Stimulated activated CD4-positive, alpha-beta T cell treated with anti-CD3 and anti-CD28 coated beads, Interleukin-4, amount 100 ng/mL, for 1 hour (primary cell): ENCODE data around the gene PSTPIP2.
"Not testable (repeated sequence)": the region's sequence is repeated elsewhere in the genome, so short reads cannot be mapped to it uniquely, and the experiment has no call there.

Experiments used
- DNase-seq: peaks from one replicate; pipeline ENCODE4 v3.0.0-alpha.2; 2020

Gene PSTPIP2

DNA sequence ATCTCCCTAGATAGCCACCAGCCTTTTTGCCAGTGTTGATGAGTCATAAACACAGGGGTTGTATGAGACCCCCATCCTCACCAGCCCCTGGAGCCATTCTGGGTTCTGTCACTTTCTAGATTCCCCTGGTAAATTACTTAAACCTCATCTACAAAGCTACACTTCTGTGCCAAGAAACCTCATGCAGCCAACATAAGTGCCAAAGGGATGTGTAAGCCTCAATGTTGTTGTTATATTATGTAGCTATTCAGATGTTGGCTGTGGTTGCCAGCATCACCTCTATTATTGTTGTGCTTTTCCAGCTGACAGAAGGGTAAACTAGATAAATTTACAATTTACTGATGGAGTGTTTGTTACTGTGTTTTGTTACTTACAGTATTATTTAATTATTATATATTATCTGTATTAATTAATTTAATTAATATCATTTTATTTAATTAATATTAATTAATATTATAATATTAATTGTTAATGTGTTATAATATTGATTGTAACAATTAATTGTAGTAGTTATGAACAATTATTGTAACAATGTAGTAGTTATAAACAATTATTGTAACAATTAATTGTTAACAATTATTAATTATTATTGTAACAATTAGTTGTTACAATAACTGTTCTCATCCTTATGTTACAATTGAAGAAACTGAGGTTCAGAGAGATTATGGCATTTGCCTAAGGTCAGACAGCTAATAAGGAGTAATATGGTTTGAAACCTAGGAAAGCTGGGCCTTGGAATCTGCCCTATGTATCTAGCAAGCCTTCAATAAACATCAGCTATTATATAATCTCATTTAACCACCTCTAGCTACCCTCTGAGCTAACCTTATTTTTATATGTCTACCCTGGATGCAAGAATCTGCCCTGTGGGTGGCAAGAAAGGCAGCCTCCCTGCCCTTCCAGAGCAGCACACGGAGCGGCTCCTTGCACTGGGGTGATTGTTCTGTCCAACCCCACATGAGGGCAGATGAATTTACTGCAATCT lies 36.1 kb downstream of the PSTPIP2 start:
- no peak for DNase-seq

GRCh38 chr18:46034230-46034629 lies 37.8 kb downstream of the PSTPIP2 start:
- DNase-seq, result no peak

DNA sequence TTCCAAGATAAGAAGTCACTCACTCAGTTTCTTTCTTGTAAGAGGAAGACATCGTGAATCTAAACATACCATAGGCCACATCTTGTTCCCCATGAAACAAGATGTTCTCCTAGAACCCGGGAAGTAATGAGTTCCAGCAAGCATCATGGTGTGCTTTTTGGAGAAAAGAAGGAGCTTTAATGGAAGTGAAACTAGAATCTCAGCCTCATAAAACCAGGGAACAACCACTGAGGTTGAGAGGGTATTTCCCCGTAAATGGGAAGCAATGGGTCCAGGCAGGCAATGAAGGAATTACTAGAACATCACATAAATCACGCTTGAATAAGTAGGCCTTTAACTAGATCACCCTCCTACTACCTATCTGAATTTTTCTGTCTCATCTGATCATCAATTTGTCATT lies 40.3 kb downstream of the PSTPIP2 start:
- DNase-seq, result no peak

GRCh38 chr18:46028536-46028891 lies 43.5 kb downstream of the PSTPIP2 start:
- DNase-seq, result no peak

DNA sequence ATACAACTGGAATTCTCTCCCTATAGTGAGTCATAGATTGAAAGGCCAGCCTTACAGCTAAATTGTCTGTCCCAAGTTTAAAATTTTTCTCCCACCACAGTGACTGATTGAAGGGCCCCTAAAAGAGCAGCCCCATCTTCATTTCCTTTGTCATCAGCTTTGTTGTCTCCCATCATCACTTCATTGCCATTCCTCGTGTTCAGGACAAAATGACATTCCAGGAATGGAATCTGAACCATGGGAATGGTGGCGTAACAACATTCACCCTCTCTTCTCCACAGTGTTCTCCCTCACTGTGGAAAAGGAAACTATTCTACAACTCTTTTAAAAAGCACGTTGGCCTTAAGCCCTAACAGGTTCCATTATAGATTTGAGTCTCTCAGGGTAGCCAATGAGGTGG lies 52.1 kb downstream of the PSTPIP2 start:
- no peak for DNase-seq

DNA sequence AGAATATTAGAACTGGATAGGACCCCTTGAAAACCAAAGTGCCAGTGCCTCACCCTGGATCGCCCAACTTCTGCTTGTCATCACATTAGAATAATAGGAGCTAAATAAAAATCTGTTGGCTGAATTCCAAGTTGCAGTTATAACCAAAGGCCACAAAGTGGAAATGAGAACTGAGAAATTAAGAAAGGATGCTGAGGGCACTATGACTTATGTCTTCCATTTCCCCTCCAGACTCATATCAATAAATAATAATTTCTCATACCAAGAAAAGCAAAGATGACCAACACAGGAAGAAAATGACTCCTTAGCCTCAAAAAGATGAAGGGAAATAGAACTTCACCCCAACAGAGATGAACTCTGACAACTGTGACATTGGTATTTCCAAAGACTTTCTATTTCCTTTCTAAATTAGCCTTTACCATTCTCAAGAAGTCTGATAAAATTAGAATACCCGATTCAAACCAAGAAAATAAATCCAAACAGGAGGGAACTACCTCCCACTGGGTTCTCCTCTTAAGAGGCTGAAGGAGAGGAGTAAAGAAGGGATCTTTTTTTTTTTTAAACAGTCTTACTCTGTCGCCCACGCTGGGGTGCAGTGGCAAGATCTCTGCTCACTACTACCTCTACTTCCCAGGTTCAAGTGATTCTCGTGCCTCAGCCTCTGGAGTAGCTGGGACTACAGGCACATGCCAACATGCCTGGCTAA lies 58.4 kb downstream of the PSTPIP2 start:
- no peak for DNase-seq

- no peak for DNase-seq
These were observed 61.4 kb downstream of the PSTPIP2 start for GRCh38 chr18:46010676-46011075.

- no peak for DNase-seq
These were observed 62.0 kb downstream of the PSTPIP2 start for GRCh38 chr18:46010050-46010449.

GRCh38 chr18:46009125-46009840 lies 62.8 kb downstream of the PSTPIP2 start:
- no peak for DNase-seq

DNA sequence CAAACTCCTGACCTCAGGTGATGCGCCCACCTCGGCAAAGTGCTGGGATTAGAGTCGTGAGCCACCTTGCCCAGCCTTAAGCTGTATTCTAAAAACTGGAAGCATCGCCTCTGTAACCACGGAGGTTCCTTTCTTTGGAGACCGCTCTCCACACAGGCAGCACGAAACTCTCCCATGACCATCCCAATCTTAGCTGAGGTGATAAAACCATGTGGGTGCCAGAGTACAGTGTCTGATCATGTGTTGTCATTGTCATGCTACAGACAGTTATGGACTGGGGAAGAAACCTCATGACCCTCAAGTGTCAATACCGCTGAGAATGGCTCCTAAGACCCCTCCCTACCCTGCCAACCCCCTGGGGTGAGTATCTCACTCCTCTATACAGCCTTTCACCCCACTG lies 63.5 kb downstream of the PSTPIP2 start:
- DNase-seq, result no peak

GRCh38 chr18:46007165-46007564 lies 64.9 kb downstream of the PSTPIP2 start:
- DNase-seq, result no peak

DNA sequence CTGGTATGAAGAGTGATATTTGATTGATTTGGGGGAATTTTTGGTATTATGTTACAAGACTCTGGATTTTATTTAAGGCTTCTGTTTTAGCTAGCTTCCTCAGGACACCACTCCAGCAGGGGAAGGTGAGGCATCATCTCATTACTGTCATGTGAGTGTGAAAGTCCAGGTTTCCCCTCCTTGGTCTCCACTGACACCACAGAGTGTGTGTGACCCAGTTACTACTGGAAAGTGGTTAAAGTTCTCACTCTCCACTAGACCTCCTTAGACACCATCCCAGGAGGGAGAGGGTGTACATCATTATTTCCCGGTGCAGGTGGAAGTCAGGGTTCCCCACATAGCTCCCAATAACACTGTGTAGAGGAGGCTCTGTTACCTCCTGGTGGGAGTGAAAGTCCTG lies 69.1 kb downstream of the PSTPIP2 start:
- DNase-seq, result no peak

GRCh38 chr18:46001892-46002291 lies 70.2 kb downstream of the PSTPIP2 start:
- no peak for DNase-seq

DNA sequence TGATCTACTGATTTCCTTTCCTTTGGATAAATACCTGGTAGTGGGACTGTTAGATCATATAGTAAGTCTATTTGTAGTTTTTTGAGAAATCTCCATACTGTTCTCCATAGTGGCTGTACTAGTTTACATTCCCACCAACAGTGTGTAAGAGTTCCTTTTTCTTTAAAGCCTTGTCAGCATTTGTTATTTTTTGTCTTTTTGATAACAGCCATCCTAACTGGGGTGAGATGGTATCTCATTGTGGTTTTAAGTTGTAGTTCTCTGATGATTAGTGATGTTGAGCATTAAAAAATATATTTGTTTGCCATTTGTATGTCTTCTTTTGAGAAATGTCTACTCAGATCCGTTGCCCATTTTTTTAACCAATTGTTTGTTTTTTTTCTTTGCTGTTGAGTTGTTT lies 71.0 kb downstream of the PSTPIP2 start:
- DNase-seq, result no peak

DNA sequence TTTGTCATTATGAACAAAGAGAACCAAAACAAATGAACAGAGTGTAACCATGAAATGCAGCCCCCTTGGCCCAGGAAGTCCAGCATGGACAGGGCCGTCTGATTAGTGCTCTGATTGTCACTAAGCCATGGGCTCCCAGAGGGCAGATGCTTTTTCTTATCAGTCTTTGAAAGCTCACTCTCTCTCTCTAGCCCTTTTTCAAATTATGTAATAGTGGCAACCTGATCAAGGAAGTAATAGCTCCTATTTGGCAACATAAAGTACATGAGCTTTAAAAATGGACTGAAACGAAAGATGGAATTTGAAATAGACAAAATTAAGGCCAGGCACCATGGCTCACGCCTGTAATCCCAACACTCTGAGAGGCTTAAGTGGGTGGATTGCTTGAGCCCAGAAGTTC lies 72.5 kb downstream of the PSTPIP2 start:
- no peak for DNase-seq

- no peak for DNase-seq
These were observed 73.8 kb downstream of the PSTPIP2 start for GRCh38 chr18:45998244-45998643.

- DNase-seq, result peak; percentile 12
These were observed 74.3 kb downstream of the PSTPIP2 start for GRCh38 chr18:45997700-45998151.

DNA sequence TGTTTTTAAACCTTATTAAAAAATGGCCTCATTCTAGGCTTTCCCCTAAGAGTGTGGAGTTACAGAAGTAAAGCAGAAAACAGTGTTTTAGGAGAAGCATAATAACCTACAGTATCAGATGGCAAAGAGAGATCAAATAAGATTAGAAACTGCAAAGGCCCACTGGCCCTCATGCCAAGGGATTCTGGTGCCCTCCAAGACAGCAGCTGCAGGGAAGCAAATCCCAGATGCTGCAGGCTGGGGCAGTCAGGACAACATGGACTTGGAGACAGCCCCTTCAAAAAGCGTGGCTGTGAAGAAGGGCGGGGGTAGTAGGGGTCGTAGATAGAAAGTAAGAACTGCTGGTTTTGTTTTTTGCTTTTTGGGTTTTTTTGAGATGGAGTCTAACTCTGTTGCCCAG lies 76.6 kb downstream of the PSTPIP2 start:
- no peak for DNase-seq

DNA sequence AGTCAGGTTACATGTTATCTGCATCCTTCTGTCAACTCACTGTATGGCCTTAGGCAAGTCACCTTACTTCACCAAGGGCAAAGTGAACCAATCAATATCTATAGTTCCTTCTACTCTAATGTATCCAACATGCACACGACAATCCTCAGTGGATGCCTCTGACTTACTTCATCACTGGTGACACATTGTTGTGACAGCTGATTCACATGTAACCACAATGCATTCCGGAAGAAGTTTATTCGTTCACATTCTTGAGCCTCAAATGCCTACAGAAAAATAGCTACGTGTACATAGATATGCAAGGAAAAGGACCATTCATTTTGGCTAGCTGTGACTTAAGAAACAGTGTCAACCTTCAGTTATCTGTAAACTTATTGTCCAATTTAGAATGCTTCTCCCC lies 78.6 kb downstream of the PSTPIP2 start:
- DNase-seq, result no peak

- not testable (repeated sequence) for DNase-seq
These were observed 79.5 kb downstream of the PSTPIP2 start for GRCh38 chr18:45992527-45992926.

DNA sequence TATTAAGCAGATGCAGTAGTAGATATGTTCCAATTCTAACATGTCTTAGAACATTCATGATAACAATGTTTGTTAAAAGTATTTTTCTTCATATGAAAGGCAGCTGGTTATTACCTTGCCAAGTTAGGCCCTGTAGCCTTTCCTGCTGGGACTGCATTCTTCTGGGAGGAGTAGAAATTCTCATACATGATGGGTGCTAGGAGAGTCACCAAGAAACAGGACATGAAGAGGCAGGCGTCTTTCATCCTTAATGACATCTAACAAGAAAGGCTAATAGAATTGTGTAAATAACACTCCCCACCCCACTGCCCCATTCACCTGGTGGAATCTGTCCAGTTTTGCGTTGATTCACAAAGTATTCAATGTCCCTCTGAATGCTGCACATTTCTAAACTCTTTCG lies 80.3 kb downstream of the PSTPIP2 start:
- no peak for DNase-seq

DNA sequence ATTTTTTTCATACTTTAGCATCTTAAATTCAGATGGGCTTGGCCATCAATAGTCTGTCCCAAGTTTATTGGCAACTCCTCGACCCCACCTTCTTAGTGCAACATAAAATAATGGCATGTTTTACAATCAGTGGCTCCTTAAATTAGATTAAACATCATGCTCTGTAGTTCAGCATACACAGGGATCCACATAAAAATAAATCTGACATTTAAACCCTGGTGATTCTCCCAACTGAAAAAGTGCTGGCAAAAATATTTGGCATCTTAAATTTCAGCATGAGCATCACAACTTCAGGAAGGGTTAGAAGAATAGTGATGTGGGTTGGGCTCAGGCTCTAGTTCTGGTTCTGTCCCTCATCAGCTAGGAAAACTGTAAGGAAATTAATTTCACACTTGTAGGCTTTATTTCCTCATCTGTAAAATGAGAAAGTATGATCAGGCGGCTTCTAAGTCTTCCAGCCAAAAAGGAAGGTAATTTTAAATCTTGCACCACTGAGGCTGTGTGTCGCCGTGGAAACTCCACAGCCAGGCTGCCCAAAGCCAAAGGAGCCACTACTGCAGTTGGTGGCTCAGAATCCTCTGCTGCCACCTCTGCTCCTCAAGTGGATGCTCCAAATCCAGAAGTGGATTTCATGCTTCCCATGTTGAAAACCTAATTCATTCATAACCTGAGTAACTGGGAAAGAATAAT lies 87.4 kb downstream of the PSTPIP2 start:
- no peak for DNase-seq

- no peak for DNase-seq
These were observed 90.2 kb downstream of the PSTPIP2 start for GRCh38 chr18:45981821-45982220.
